H1 (cell line): ENCODE results near the gene TFG. TPM values are rescaled to one million over a fixed set of nuclear protein-coding genes. Genes with fewer than 3 reads are reported as not detected.

Source experiments
- CTCF ChIA-PET: fragments of 300-600 bp; sonication (Branson Sonifier 250); formaldehyde crosslinking; loops from one replicate; lab custom pipeline; 2021; ENCODE audit not compliant: partially characterized antibody; lab: Charles Lee
- POLR2A ChIA-PET: fragments of 300-600 bp; sonication (Branson Sonifier 250); formaldehyde crosslinking; loops from one replicate; lab custom pipeline; 2021; ENCODE audit warnings: inconsistent platforms; ENCODE audit not compliant: partially characterized antibody; lab: Charles Lee
- DNase-seq, 2 experiments: peaks; one replicate each; pipeline versions ENCODE4 v3.0.0 to v3.0.0-alpha.2; 2010 to 2022; ENCODE audit warnings: low spot score in 2 of 2, low read depth in 1 of 2, mixed read lengths in 1 of 2
- FAIRE-seq: peaks from 2 replicates; lab custom pipeline; 2011; peaks lifted over from hg19 to GRCh38; lab: Jason Lieb, UNC
- H2AFZ ChIP-seq: 2 replicates; pipeline ENCODE4 v1.8.1; 2012; ENCODE audit warnings: low read length, inconsistent platforms
- H2AK5ac ChIP-seq: 2 replicates; pipeline ENCODE4 v1.6.1; 2013; ENCODE audit warnings: low read depth, low read length
- H2BK120ac ChIP-seq: replicated peaks from 2 replicates; pipeline ENCODE3; 2013; ENCODE audit warnings: low read depth, low read length, inconsistent platforms
- H2BK12ac ChIP-seq: 2 replicates; pipeline ENCODE4 v1.6.1; 2013; ENCODE audit warnings: low read depth, low read length
- H2BK15ac ChIP-seq: 2 replicates; pipeline ENCODE4 v1.6.1; 2013; ENCODE audit warnings: low read length
- H2BK20ac ChIP-seq: 2 replicates; pipeline ENCODE4 v1.6.1; 2013; ENCODE audit warnings: low read length
- H2BK5ac ChIP-seq: 2 replicates; pipeline ENCODE4 v1.6.1; 2013; ENCODE audit warnings: low read depth, low read length
- H3K14ac ChIP-seq: 2 replicates; pipeline ENCODE4 v1.6.1; 2013; ENCODE audit warnings: inconsistent platforms; ENCODE audit not compliant: insufficient read length
- H3K18ac ChIP-seq: 2 replicates; pipeline ENCODE4 v1.6.1; 2013; ENCODE audit warnings: low read length; ENCODE audit errors: extremely low read depth
- H3K23ac ChIP-seq: 2 replicates; pipeline ENCODE4 v1.6.1; 2013; ENCODE audit warnings: inconsistent platforms; ENCODE audit not compliant: insufficient read length
- H3K23me2 ChIP-seq: 2 replicates; pipeline ENCODE4 v1.6.1; 2013; ENCODE audit warnings: low read depth, low read length
- H3K27ac ChIP-seq: 2 replicates; pipeline ENCODE4 v1.6.1; 2011; ENCODE audit warnings: low read depth, low read length, inconsistent platforms
- H3K27me3 ChIP-seq, 4 experiments: replicated peaks in 1 of 4; 1 replicate in 1 of 4; 2 replicates in 3 of 4; pipeline versions ENCODE4 v1.6.1 to v1.8.1; 2011 to 2013; ENCODE audit warnings: low read length in 3 of 4, mild to moderate bottlenecking in 3 of 4, inconsistent platforms in 2 of 4, mixed read lengths in 2 of 4, moderate library complexity in 1 of 4; ENCODE audit not compliant: control insufficient read depth in 3 of 4, insufficient read depth in 3 of 4; ENCODE audit errors: extremely low read depth in 1 of 4
- H3K36me3 ChIP-seq, 4 experiments: 2 replicates each; pipeline versions ENCODE4 v1.6.1 to v1.8.1; 2011 to 2013; ENCODE audit warnings: mild to moderate bottlenecking in 4 of 4, low read length in 3 of 4, moderate library complexity in 2 of 4, control low read depth in 1 of 4, inconsistent platforms in 1 of 4; ENCODE audit not compliant: insufficient read depth in 4 of 4, control insufficient read depth in 2 of 4
- H3K4ac ChIP-seq: replicated peaks from 2 replicates; pipeline ENCODE3; 2013; ENCODE audit warnings: low read length, low read depth, mixed read lengths, inconsistent platforms; ENCODE audit not compliant: insufficient read length
- H3K4me1 ChIP-seq, 4 experiments: replicated peaks in 1 of 4; 1 replicate in 1 of 4; 2 replicates in 3 of 4; pipeline versions ENCODE4 v1.6.1 to v1.8.1; 2011 to 2013; ENCODE audit warnings: low read length in 3 of 4, inconsistent platforms in 2 of 4, mixed read lengths in 1 of 4; ENCODE audit not compliant: insufficient read depth in 4 of 4, control insufficient read depth in 3 of 4
- H3K4me2 ChIP-seq, 2 experiments: 2 replicates each; pipeline versions ENCODE4 v1.6.1 to v1.8.1; 2011 to 2013; ENCODE audit warnings: low read depth in 2 of 2, low read length in 2 of 2, control low read depth in 1 of 2, inconsistent platforms in 1 of 2, mild to moderate bottlenecking in 1 of 2; ENCODE audit not compliant: insufficient read depth in 1 of 2
- H3K4me3 ChIP-seq, 4 experiments: fragments of 200-600, 300-600 bp in 1 of 4; sonication (generic), shearing (Covaris generic), sonication (Bioruptor Twin) in 1 of 4; 2 replicates each; pipeline versions ENCODE4 v1.5.1 to v1.8.1; 2011 to 2016; ENCODE audit warnings: low read length in 4 of 4, low read depth in 3 of 4, control low read depth in 2 of 4, inconsistent platforms in 2 of 4, mild to moderate bottlenecking in 2 of 4, mixed read lengths in 1 of 4, moderate library complexity in 1 of 4; ENCODE audit not compliant: insufficient read depth in 2 of 4; ENCODE audit errors: extremely low read depth in 1 of 4
- H3K56ac ChIP-seq: replicated peaks from 2 replicates; pipeline ENCODE3; 2013; ENCODE audit warnings: low read depth, mild to moderate bottlenecking, mixed read lengths, low read length, inconsistent platforms; ENCODE audit not compliant: insufficient read length
- H3K79me1 ChIP-seq: 2 replicates; pipeline ENCODE4 v1.6.1; 2013; ENCODE audit warnings: low read depth, low read length, control low read depth
- H3K79me2 ChIP-seq, 2 experiments: 2 replicates each; pipeline versions ENCODE4 v1.6.1 to v1.8.1; 2012 to 2013; ENCODE audit warnings: low read length in 2 of 2, mild to moderate bottlenecking in 2 of 2, inconsistent platforms in 1 of 2; ENCODE audit not compliant: insufficient read depth in 2 of 2, control insufficient read depth in 1 of 2
- H3K9ac ChIP-seq, 4 experiments: replicated peaks in 1 of 4; 1 replicate in 1 of 4; 2 replicates in 3 of 4; pipeline versions ENCODE4 v1.6.1 to v1.8.1; 2011 to 2013; ENCODE audit warnings: low read depth in 3 of 4, low read length in 3 of 4, control low read depth in 2 of 4, mild to moderate bottlenecking in 2 of 4, moderate library complexity in 2 of 4, inconsistent platforms in 1 of 4; ENCODE audit errors: extremely low read depth in 1 of 4
- H3K9me3 ChIP-seq, 2 experiments: 2 replicates each; pipeline versions ENCODE4 v1.6.1 to v1.8.1; 2012 to 2013; ENCODE audit warnings: mild to moderate bottlenecking in 2 of 2, moderate library complexity in 2 of 2, control low read depth in 1 of 2, inconsistent platforms in 1 of 2, low read depth in 1 of 2, low read length in 1 of 2, mixed read lengths in 1 of 2; ENCODE audit not compliant: insufficient read depth in 2 of 2
- H4K20me1 ChIP-seq, 2 experiments: replicated peaks in 1 of 2; 2 replicates each; pipeline versions ENCODE3 to v1.8.1; 2011 to 2013; ENCODE audit warnings: inconsistent platforms in 2 of 2, low read length in 2 of 2, mild to moderate bottlenecking in 1 of 2; ENCODE audit not compliant: insufficient read depth in 2 of 2, control insufficient read depth in 1 of 2
- H4K5ac ChIP-seq: 2 replicates; pipeline ENCODE4 v1.6.1; 2013; ENCODE audit warnings: low read length, low read depth, mixed read lengths, inconsistent platforms; ENCODE audit not compliant: insufficient read length
- H4K8ac ChIP-seq: 2 replicates; pipeline ENCODE4 v1.8.0; 2013; ENCODE audit warnings: mild to moderate bottlenecking, moderate library complexity, low read length, inconsistent platforms; ENCODE audit not compliant: insufficient read depth; ENCODE audit errors: extremely low read depth
- H4K91ac ChIP-seq: replicated peaks from 2 replicates; pipeline ENCODE3; 2013; ENCODE audit warnings: low read length, mixed read lengths, inconsistent platforms; ENCODE audit not compliant: insufficient read length
- EGR1 ChIP-seq: IDR thresholded peaks from 2 replicates; pipeline ENCODE4 v1.6.1; 2011; ENCODE audit warnings: low read depth, low read length, borderline replicate concordance
- NANOG ChIP-seq: IDR thresholded peaks from 2 replicates; pipeline ENCODE4 v1.6.1; 2011; ENCODE audit warnings: low read length, low read depth, mild to moderate bottlenecking, inconsistent platforms; ENCODE audit not compliant: insufficient read depth, poor library complexity, severe bottlenecking
- SP1 ChIP-seq: IDR thresholded peaks from 2 replicates; pipeline ENCODE4 v1.6.1; 2011; ENCODE audit warnings: low read depth, low read length
- WGBS, 2 experiments: shearing (Covaris generic) in 1 of 2; methylation state at CpG; one replicate each; pipeline versions ENCODE4 v1.1.6 to v1.1.7; 2013 to 2015; ENCODE audit warnings: low lambda C conversion rate in 2 of 2, mixed read lengths in 2 of 2, inconsistent platforms in 1 of 2, low coverage in 1 of 2, missing lambda C conversion rate in 1 of 2; ENCODE audit not compliant: insufficient replicate concordance in 2 of 2, insufficient coverage in 1 of 2, insufficient read length in 1 of 2; ENCODE audit errors: extremely low coverage in 1 of 2, missing lambda C conversion rate in 1 of 2; 5-methylcytosine and 5-hydroxymethylcytosine counted together
- polyA plus RNA-seq, 7 experiments: library from polyadenylated mRNA; depleted of rRNA in 3 of 7; stranded (reverse) in 5 of 7; unstranded in 2 of 7; fragments of >200 nt in 5 of 7; fragments of 200-250 nt in 2 of 7; gene quantifications; 1 replicate in 5 of 7; 2 replicates in 1 of 7; 4 replicates in 1 of 7; pipeline versions ENCODE4 v1.2.1 to v1.2.3, GENCODE V29; 2011 to 2013; ENCODE audit warnings: missing spikeins in 2 of 7, mixed read lengths in 2 of 7
- total RNA-seq: library from RNA; stranded (reverse); fragmentation: NEBNext Ultra II Directional; extraction: Animal tissue kit (Norgen Biotek cat#: 25700); gene quantifications from 2 replicates; pipeline ENCODE4 v1.2.1, GENCODE V29; 2021

The TFG gene
- total and polyA plus RNA-seq, 2 of the 8 experiments (the other 6 are each of a cell fraction or from before 2014, with no cell fraction given) = 81.9 to 98.4 TPM

GRCh38 chr3:100708644-100708988, 678 bp upstream of the TFG start:
- TF ChIP-seq NANOG = no peak
- TF ChIP-seq EGR1 = no peak
- no peak for TF ChIP-seq SP1
- no peak overlapping the region; the same call in 1 of the 2 replicates for H2BK5ac ChIP-seq
- peak overlapping the region; percentile 62 to 81 for H3K4me2 ChIP-seq
- ChIA-PET CTCF (interaction anchor here (1.1 to 1.3 kb wide), 3 partner anchors 15 to 243 kb away, joined by 3 to 5 read pairs (median 3); no protein-coding TSS in a partner anchor), POLR2A (interaction anchor here (0.7 to 3.0 kb wide), 13 partner anchors 9 to 1074 kb away, joined by 3 to 14 read pairs (median 4); partner anchors contain the start of genes LNP1 and TOMM70)
- H3K23ac ChIP-seq = no peak overlapping the region
- peaks cover 2% of the 10 kb centered on the region; the same call in 1 of the 2 replicates for H3K23me2 ChIP-seq
- H2AFZ ChIP-seq = peak overlapping the region; percentile 88
- no peak overlapping the region for H3K14ac ChIP-seq
- no peak overlapping the region for H2BK20ac ChIP-seq
- no peak overlapping the region for H2BK12ac ChIP-seq
- no peak overlapping the region for H3K56ac ChIP-seq
- H4K20me1 ChIP-seq = peaks cover 0 to 2% of the 10 kb centered on the region in 2 experiments
- H2BK15ac ChIP-seq = no peak overlapping the region
- no peaks in the 10 kb centered on the region; the same call in 1 of the 2 replicates for H3K79me1 ChIP-seq
- H3K9me3 ChIP-seq = no peaks in the 10 kb centered on the region
- H3K4me1 ChIP-seq = peaks cover 0 to 8% (median 2%) of the 10 kb centered on the region in 4 experiments; a peak in 3 of 7 replicates
- 89% methylated on average over 3 of the region's 3 CpGs; no CpG with 5 or more reads in 1 of the 2 experiments for WGBS, 2 experiments
- FAIRE-seq (no peak), DNase-seq (no peak)
- H2BK120ac ChIP-seq = no peak overlapping the region
- no peak overlapping the region for H2AK5ac ChIP-seq
- H3K4me3 ChIP-seq = peak overlapping the region; percentile 65 to 80 (median 70); a peak in 7 of 8 replicates
- no peak overlapping the region for H4K8ac ChIP-seq
- H3K27me3 ChIP-seq = peaks cover 1 to 25% (median 11%) of the 10 kb centered on the region in 4 experiments; a peak in 6 of 7 replicates
- no peak overlapping the region for H3K27ac ChIP-seq
- no peak overlapping the region for H4K5ac ChIP-seq
- no peak overlapping the region for H4K91ac ChIP-seq
- no peak overlapping the region for H3K18ac ChIP-seq
- H3K36me3 ChIP-seq = no peaks in the 10 kb centered on the region; a peak in 2 of 8 replicates
- peak overlapping the region; percentile 29 for H3K4ac ChIP-seq
- H3K9ac ChIP-seq = no peak overlapping the region; a peak in 1 of 7 replicates
- peaks cover 19 to 37% of the 10 kb centered on the region in 2 experiments for H3K79me2 ChIP-seq
